GM12892 (cell line): ENCODE data around the gene PRKD3. TPM values are rescaled to one million over a fixed set of nuclear protein-coding genes. Genes with fewer than 3 reads are reported as not detected.

Experiments
- DNase-seq: peaks from one replicate; pipeline ENCODE4 v3.0.0; 2011; ENCODE audit not compliant: insufficient read length
- FAIRE-seq: peaks from 2 replicates; lab custom pipeline; 2011; peaks lifted over from hg19 to GRCh38; lab: Jason Lieb, UNC
- POLR2A ChIP-seq: IDR thresholded peaks from 2 replicates; pipeline ENCODE4 v1.6.1; 2011; ENCODE audit warnings: low read depth, low read length, control low read depth
- POLR2AphosphoS5 ChIP-seq: IDR thresholded peaks from 2 replicates; pipeline ENCODE4 v1.6.1; 2011; ENCODE audit warnings: low read depth, low read length, control low read depth
- TAF1 ChIP-seq: IDR thresholded peaks from 2 replicates; pipeline ENCODE4 v1.6.1; 2011; ENCODE audit warnings: low read depth, mild to moderate bottlenecking, control low read depth, low read length, borderline replicate concordance
- polyA plus RNA-seq: library from polyadenylated mRNA; unstranded; fragments of >200 nt; gene quantifications from one replicate; pipeline ENCODE4 v1.2.1, GENCODE V29; 2012; ENCODE audit warnings: missing spikeins, inconsistent platforms; ENCODE audit not compliant: missing spikeins

PRKD3 gene
- 46.3 TPM for polyA plus RNA-seq

DNA sequence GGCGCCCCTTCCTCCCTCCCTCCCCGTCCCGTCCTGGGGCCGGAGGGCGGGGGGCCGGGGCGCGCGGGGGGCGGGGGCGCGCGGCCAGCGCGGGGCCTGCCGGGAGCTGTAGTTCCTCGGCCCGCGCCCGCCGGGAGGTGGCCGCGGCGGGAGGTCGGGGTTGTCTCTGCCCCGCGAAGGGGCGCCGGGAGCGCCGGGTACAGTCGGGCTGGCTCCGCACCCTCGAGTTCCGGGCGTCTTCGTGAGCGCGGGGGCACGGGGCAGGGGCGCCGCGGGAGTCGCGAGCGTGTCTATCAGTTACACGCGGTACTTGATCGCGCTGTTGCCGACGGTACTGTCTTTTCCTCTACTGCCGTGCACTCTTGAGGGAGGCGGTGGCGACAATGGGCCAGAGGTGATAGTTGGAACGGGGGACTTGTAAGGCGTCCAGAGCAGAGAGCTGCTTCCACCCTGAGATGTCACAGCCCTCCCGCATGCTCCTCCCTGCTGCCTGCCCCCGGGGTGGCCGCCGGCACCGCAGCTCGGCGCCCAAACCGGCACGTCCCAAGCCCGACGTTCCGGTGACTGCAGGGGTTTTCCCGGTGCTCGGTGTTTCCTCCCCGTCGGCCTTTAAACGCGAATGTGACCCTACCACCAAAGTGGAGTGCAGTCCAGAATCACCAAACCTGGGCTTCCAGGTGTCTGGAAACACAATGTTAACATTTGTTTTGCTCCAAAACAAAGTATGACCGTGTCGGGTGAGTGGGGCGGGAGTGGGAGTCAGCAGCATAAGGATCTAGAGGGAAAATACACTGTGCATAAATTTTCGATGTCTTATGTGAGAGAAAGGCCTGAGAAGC is at the start of gene PRKD3:
Gene PRKD3, minus strand, starts transcription at position 48 of the 839 bp plus-strand sequence. CDS start 8,309 bp downstream, outside the sequence.
- DNase-seq (peak; percentile 63), FAIRE-seq (peak; percentile 93)
- no peak for TF ChIP-seq POLR2AphosphoS5
- no peak for TF ChIP-seq TAF1
- TF ChIP-seq POLR2A = no peak; the same call in 1 of the 2 replicates

DNA sequence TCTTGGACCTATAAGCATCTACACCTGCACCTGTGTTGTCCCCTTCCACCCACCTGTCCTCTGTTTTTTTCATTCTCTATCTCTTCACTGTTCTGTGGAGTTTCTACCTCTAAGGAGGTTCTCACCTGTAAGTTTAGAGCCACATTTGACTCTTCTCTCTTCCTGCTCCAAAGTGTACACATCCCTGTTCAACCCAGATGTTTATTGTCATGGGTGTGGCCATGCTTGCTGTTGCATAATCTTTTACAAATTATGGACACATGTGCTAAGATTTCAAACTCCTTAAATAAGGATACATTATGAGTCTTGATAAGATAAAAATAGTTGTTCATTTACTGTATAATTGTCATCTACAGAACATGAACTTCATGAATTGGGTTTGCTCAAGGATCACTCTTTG is 47.4 kb upstream of the PRKD3 start:
- no peak for FAIRE-seq
- no peak for TF ChIP-seq POLR2A
- TF ChIP-seq TAF1 = no peak
- no peak for TF ChIP-seq POLR2AphosphoS5
- DNase-seq = no peak

GRCh38 chr2:37370666-37371065 is 46.0 kb upstream of the PRKD3 start:
- FAIRE-seq (no peak), DNase-seq (no peak)
- TF ChIP-seq POLR2A = no peak
- no peak for TF ChIP-seq POLR2AphosphoS5

DNA sequence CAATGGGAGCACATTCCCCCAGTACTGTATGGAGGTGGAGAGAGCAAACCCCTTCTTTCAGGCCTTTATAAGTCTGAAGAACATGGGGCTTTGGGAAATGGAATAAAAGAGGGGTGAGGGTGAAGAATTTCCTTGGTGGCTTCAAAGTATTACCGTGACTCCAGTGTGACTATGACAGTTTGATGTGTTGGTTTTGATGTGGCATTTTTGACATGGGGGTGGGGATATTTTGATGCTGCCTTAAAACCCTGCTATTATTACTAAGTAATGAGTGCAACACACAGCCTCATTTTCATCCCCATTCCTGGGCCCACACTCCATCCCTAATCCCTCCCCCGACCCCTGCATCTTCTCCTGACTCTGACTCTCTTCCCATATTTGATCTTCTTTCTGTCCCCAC is 43.4 kb upstream of the PRKD3 start:
- FAIRE-seq = no peak

GRCh38 chr2:37367310-37367709 is 42.7 kb upstream of the PRKD3 start:
- no peak for TF ChIP-seq POLR2AphosphoS5
- TF ChIP-seq POLR2A = no peak
- no peak for TF ChIP-seq TAF1
- no peak for DNase-seq

More for the DNA sequence above, 43.4 kb upstream of the PRKD3 start:
- no peak for DNase-seq
- TF ChIP-seq POLR2AphosphoS5 (no peak), POLR2A (no peak), TAF1 (no peak)

DNA sequence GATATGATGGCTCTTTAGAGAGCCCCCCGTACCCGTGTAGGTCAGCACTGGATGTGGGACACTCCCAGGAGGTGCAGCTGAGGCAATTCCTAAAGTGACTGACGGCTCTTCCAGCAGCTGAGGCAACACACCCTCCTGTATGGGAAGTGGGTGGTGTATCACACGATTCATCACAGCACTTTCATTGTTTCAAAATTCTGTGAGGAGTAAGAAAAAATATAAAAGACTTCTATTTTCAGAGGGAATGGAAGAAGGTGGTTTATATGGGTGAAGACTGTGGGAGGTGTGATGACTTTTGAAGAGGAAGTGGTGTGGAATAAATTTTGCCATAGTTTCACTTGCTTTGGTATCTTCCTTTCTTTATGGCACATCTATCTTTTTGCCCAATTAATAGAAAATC is 42.1 kb upstream of the PRKD3 start:
- no peak for DNase-seq
- no peak for TF ChIP-seq POLR2A
- TF ChIP-seq POLR2AphosphoS5 = no peak
- no peak for TF ChIP-seq TAF1
- FAIRE-seq = peak; percentile 54

More at GRCh38 chr2:37367310-37367709, 42.7 kb upstream of the PRKD3 start:
- no peak for FAIRE-seq

- peak; percentile 77 for FAIRE-seq
- no peak for TF ChIP-seq TAF1
- TF ChIP-seq POLR2A = no peak
- TF ChIP-seq POLR2AphosphoS5 = no peak
- DNase-seq = no peak
These were observed 41.0 kb upstream of the PRKD3 start for GRCh38 chr2:37365669-37366068.

- DNase-seq (no peak), FAIRE-seq (no peak)
- TF ChIP-seq TAF1 (no peak), POLR2A (no peak), POLR2AphosphoS5 (no peak)
These were observed 39.7 kb upstream of the PRKD3 start for GRCh38 chr2:37364351-37364750.

DNA sequence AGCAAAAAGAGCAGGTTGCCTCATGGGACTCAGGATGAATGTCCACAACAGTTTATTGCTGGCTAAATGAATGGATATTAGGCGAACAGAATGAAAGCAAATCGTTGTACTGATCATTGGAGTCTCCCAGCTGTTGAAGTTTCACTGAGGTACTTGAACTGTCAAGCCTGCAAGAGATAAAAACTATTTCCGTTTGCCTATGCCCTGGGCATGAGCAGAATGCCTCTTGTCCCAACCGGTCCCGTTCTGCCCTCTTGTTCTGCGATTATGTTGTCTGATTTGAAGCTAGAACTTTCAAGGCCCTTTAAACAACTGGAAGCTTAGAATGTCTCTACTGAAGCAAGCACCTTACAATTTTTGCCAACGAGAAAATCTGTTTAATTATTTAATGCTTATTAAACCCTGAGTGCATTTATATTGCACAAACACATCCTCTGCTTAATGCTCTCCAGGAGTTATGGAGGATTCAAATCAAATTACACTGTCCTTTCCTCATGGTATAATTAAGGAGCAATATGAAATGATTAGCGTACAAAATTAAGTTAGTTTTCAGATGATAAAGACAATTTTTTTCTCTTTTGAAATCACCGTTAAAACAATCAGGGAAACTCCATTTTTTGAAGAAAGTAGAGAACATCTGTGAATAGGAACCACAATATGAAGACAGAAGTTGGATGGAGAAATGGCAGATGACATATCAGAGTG is 37.5 kb upstream of the PRKD3 start:
- no peak for DNase-seq
- TF ChIP-seq TAF1 (no peak), POLR2AphosphoS5 (no peak), POLR2A (no peak)
- FAIRE-seq = no peak

DNA sequence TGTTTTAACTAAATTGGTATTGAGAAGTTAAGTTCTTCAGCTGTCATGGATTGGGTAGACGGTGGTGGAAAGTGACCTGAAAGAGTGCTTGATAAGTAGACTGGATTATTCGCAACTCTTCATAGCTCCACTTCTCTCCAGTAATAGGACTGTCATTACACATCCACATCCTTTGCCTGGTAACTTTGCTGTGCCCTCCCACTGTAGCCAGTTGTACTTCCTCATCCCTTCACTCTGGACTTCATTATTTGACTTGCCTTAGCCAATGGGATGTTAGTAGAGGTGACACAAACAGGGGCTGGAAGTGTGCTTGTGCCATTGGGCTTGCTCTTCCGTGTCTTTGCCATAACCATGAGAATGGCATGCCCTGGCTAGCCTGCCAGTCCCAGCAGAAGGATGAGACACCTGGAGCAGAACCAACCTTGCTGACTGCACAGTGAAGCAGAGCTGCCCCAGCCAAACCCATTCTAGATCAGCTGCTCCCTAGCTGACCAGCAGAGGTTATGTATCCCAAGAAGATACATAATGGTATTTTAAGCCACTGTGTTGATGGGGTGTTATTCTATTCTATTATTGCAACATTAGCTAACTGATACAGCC is 36.7 kb upstream of the PRKD3 start:
- peak; percentile 42 for FAIRE-seq
- DNase-seq = no peak

GRCh38 chr2:37358466-37358865 is 33.8 kb upstream of the PRKD3 start:
- DNase-seq (no peak), FAIRE-seq (no peak)
- TF ChIP-seq POLR2A (no peak), POLR2AphosphoS5 (no peak)

More for the DNA sequence above, 36.7 kb upstream of the PRKD3 start:
- TF ChIP-seq POLR2A (no peak), TAF1 (no peak), POLR2AphosphoS5 (no peak)

DNA sequence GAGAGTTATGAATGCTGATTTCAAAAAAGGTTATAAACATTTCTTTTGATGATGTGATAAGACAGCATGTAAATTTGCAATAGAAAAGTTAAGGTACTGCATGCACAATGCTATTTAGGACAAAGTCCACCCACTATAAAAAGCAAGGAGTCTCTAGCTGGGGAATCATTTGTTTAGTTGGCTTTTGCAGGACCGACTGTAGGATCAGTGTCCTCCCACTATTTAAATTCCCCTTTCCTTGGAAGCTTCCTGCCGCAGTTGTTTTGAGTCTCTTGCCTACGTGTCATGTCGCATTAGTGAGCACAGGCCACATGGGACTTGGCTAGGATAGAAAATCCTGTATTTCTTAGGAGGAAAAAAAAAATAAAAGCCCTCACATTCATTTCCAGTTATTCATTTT is 32.9 kb upstream of the PRKD3 start:
- FAIRE-seq = no peak
- TF ChIP-seq TAF1 (no peak), POLR2A (no peak), POLR2AphosphoS5 (no peak)
- DNase-seq = no peak
